NCI-H526 (cell line): ENCODE data around the gene ESR1.
"Not testable (repeated sequence)": the region's sequence is repeated elsewhere in the genome, so short reads cannot be mapped to it uniquely, and the experiment has no call there.

Experiments used
- DNase-seq, 2 experiments: peaks; one replicate each; lab custom pipeline; 2025; lab: John Stamatoyannopoulos, UW

ESR1 gene

GRCh38 chr6:151894426-151894825 lies 86.9 kb downstream of the ESR1 start:
- not testable (repeated sequence) for DNase-seq

GRCh38 chr6:151899221-151899620 lies 91.7 kb downstream of the ESR1 start:
- not testable (repeated sequence) for DNase-seq

- not testable (repeated sequence) for DNase-seq
Observed at GRCh38 chr6:151899796-151900195, 92.3 kb downstream of the ESR1 start.

GRCh38 chr6:151900256-151900655 lies 92.8 kb downstream of the ESR1 start:
- no peak for DNase-seq

- DNase-seq, result no peak
Observed at GRCh38 chr6:151901009-151901411, 93.5 kb downstream of the ESR1 start.

GRCh38 chr6:151904631-151905030 lies 97.1 kb downstream of the ESR1 start:
- DNase-seq, result no peak

- no peak for DNase-seq
Observed at GRCh38 chr6:151905072-151905471, 97.6 kb downstream of the ESR1 start.

GRCh38 chr6:151905854-151906253 lies 98.4 kb downstream of the ESR1 start:
- DNase-seq, result no peak

- no peak for DNase-seq
Observed at GRCh38 chr6:151911401-151911800, 103.9 kb downstream of the ESR1 start.

- DNase-seq, result no peak
Observed at GRCh38 chr6:151914484-151914883, 107.0 kb downstream of the ESR1 start.

GRCh38 chr6:151916075-151916474 lies 108.6 kb downstream of the ESR1 start:
- DNase-seq, result no peak

- no peak for DNase-seq
Observed at GRCh38 chr6:151916680-151917164, 109.2 kb downstream of the ESR1 start.

- DNase-seq, result no peak
Observed at GRCh38 chr6:151917531-151918329, 110.2 kb downstream of the ESR1 start.

- no peak for DNase-seq
Observed at GRCh38 chr6:151940307-151940706, 132.8 kb downstream of the ESR1 start.

- no peak for DNase-seq
Observed at GRCh38 chr6:151948002-151948743, 140.7 kb downstream of the ESR1 start.

- no peak for DNase-seq
Observed at GRCh38 chr6:151958332-151958731, 150.8 kb downstream of the ESR1 start.

GRCh38 chr6:151959086-151959485 lies 151.6 kb downstream of the ESR1 start:
- no peak for DNase-seq

- DNase-seq, result no peak
Observed at GRCh38 chr6:151961809-151962208, 154.3 kb downstream of the ESR1 start.

GRCh38 chr6:151962246-151962846 lies 154.9 kb downstream of the ESR1 start:
- no peak for DNase-seq

GRCh38 chr6:151963001-151963400 lies 155.5 kb downstream of the ESR1 start:
- no peak for DNase-seq

- not testable (repeated sequence) for DNase-seq
Observed at GRCh38 chr6:151964412-151964811, 156.9 kb downstream of the ESR1 start.

GRCh38 chr6:151974061-151974617 lies 166.7 kb downstream of the ESR1 start:
- DNase-seq, result no peak
